ENCODE results near the gene PI16. TPM values are rescaled to one million over a fixed set of nuclear protein-coding genes. Genes with fewer than 3 reads are reported as not detected.
"Not testable (repeated sequence)": the region's sequence is repeated elsewhere in the genome, so short reads cannot be mapped to it uniquely, and the experiment has no call there.

PI16 gene
- total and polyA plus RNA-seq, 2 donors (not counting 3 experiments of a cell fraction or from before 2014, with no cell fraction given), result 0.14 TPM; not detected in 1

DNA sequence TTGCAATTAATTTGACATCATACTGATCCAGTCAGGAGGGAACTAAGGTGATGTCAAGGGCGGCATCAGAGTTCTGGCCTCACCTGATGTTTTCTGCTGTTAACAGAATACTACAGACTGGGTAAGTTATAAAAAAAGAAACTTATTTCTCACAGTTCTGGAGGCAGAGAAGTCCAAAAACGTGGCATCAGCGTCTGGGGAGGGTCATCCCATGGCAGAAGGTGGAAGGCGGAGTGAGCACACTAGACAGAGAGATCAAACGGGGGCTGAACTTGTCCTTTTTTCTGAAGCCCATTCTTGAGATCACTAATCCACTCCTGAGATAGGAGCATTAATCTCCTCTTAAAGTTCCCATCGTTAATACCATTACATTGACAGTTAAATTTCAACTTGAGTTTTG is 34.7 kb downstream of the PI16 start:
- intact Hi-C loops (cut with micrococcal nuclease) (loop anchor here (10.0 kb wide), 1 partner anchor 224 kb away; no protein-coding TSS in a partner anchor), dilution Hi-C loops (cut with MboI; ENCODE audit: extremely low pct_ligation_motif_present, low sequenced_read_pairs) (no loop called here)
- H3K4me2 ChIP-seq (ENCODE audit: insufficient read depth, low read length), result no peak overlapping the region
- peaks cover 17% of the 10 kb centered on the region for H3K79me2 ChIP-seq (ENCODE audit: control insufficient read depth, insufficient read depth, low read length)
- H3K9ac ChIP-seq (replicated peaks; ENCODE audit: extremely low read depth, insufficient read depth, low read length), result no peak overlapping the region
- ChIA-PET POLR2A (no interaction called here), CTCF (interaction anchor here (1.0 kb wide), 1 partner anchor 29 kb away, joined by 4 read pairs; no protein-coding TSS in a partner anchor)
- no peak overlapping the region for H3K4me3 ChIP-seq (replicated peaks in 1 of 3; ENCODE audit: insufficient read depth in 1 of 3, low read depth in 1 of 3, low read length in 3 of 3)
- BruUV-seq (replicated peaks), result no TSS peak
- DNase-seq (ENCODE audit: low read depth, low spot score), result no peak
- H3K9me3 ChIP-seq (replicated peaks; ENCODE audit: control insufficient read depth, insufficient read depth, low read length), result no peaks in the 10 kb centered on the region
- no peak overlapping the region for H2AFZ ChIP-seq (ENCODE audit: low read depth, low read length)
- no peak overlapping the region for H3K27ac ChIP-seq (ENCODE audit: insufficient read depth, low read depth, low read length)
- no peaks in the 10 kb centered on the region for H3K36me3 ChIP-seq (ENCODE audit: control insufficient read depth in 2 of 2, extremely low read depth in 1 of 2, insufficient read depth in 2 of 2, low read length in 2 of 2)
- H3K4me1 ChIP-seq (ENCODE audit: control insufficient read depth, extremely low read depth, insufficient read depth, low read length), result peaks cover 12% of the 10 kb centered on the region
- H3K9me1 ChIP-seq (replicated peaks; ENCODE audit: control insufficient read depth, extremely low read depth, insufficient read depth, low read length), result no peaks in the 10 kb centered on the region
- TF ChIP-seq GATA2 (IDR thresholded peaks at IDR 0.05; ENCODE audit: insufficient read depth, insufficient read length, low read depth, low read length), result no peak
- no peak for TF ChIP-seq JUN (IDR thresholded peaks at IDR 0.05; ENCODE audit: borderline replicate concordance, insufficient read depth, insufficient read length, low read depth)
- no peak for TF ChIP-seq CTCF (IDR thresholded peaks at IDR 0.05; ENCODE audit: extremely low read depth in 1 of 2, insufficient read depth in 1 of 2, low read depth in 1 of 2, low read length in 2 of 2)
- no peak for TF ChIP-seq EZH2 (IDR thresholded peaks at IDR 0.05; ENCODE audit: borderline replicate concordance, low read depth, low read length, severe bottlenecking)
- TF ChIP-seq POLR2AphosphoS5 (IDR thresholded peaks at IDR 0.05; ENCODE audit: insufficient read depth, low read depth, low read length), result no peak
- no peak for TF ChIP-seq MYC (IDR thresholded peaks at IDR 0.05; ENCODE audit: low read depth, low read length)
- no peak for TF ChIP-seq FOS (IDR thresholded peaks at IDR 0.05; ENCODE audit: borderline replicate concordance, insufficient read depth, low read length)
- H4K20me1 ChIP-seq (replicated peaks; ENCODE audit: control insufficient read depth, extremely low read depth, insufficient read depth, low read length), result no peaks in the 10 kb centered on the region
- FAIRE-seq, result no peak
- peaks cover 0 to 5% of the 10 kb centered on the region in 2 experiments for H3K27me3 ChIP-seq (ENCODE audit: control insufficient read depth in 2 of 2, insufficient read depth in 2 of 2, low read length in 2 of 2)

DNA sequence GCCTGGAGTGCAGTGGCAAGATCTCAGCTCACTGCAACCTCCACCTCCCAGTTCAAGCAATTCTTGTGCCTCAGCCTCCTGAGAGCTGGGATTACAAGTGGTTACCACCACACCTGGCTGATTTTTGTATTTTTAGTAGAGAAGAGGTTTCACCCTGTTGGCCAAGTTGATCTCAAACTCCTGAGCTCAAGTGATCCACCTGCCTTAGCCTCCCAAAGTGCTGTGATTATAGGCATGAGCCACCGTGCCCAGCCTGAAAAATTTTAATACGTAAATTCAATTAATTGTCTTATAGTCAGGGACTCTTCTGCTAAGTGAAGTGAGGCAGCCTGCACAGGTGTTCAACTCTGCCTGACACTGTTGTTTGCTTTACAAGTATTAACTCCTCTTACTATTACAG is 35.9 kb downstream of the PI16 start:
- CTCF ChIA-PET, result interaction anchor here (0.8 to 1.3 kb wide), 3 partner anchors 12 to 225 kb away, joined by 3 to 4 read pairs (median 4); no protein-coding TSS in a partner anchor
- not testable (repeated sequence) for FAIRE-seq; BruUV-seq (replicated peaks)

More for the DNA sequence above, 35.9 kb downstream of the PI16 start:
- DNase-seq (ENCODE audit: low read depth, low spot score); intact Hi-C loops (cut with micrococcal nuclease); dilution Hi-C loops (cut with MboI; ENCODE audit: extremely low pct_ligation_motif_present, low sequenced_read_pairs); H4K20me1 ChIP-seq (replicated peaks; ENCODE audit: control insufficient read depth, extremely low read depth, insufficient read depth, low read length); H3K27ac ChIP-seq (ENCODE audit: insufficient read depth, low read depth, low read length); H3K9ac ChIP-seq (replicated peaks; ENCODE audit: extremely low read depth, insufficient read depth, low read length); H3K9me1 ChIP-seq (replicated peaks; ENCODE audit: control insufficient read depth, extremely low read depth, insufficient read depth, low read length); H3K9me3 ChIP-seq (replicated peaks; ENCODE audit: control insufficient read depth, insufficient read depth, low read length); H3K36me3 ChIP-seq (ENCODE audit: control insufficient read depth in 2 of 2, extremely low read depth in 1 of 2, insufficient read depth in 2 of 2, low read length in 2 of 2); H3K4me1 ChIP-seq (ENCODE audit: control insufficient read depth, extremely low read depth, insufficient read depth, low read length); H3K27me3 ChIP-seq (ENCODE audit: control insufficient read depth in 2 of 2, insufficient read depth in 2 of 2, low read length in 2 of 2); H2AFZ ChIP-seq (ENCODE audit: low read depth, low read length); H3K4me2 ChIP-seq (ENCODE audit: insufficient read depth, low read length); H3K4me3 ChIP-seq (replicated peaks in 1 of 3; ENCODE audit: insufficient read depth in 1 of 3, low read depth in 1 of 3, low read length in 3 of 3); H3K79me2 ChIP-seq (ENCODE audit: control insufficient read depth, insufficient read depth, low read length): not testable (repeated sequence)
- POLR2A ChIA-PET, result interaction anchor here (0.6 kb wide), 1 partner anchor 27 kb away, joined by 3 read pairs; no protein-coding TSS in a partner anchor
